ENCODE measurements around the gene MINDY4.
A peak's percentile ranks its signal among the peaks of the same experiment; 100 is the strongest.
"Not testable (repeated sequence)": the region's sequence is repeated elsewhere in the genome, so short reads cannot be mapped to it uniquely, and the experiment has no call there.

Gene MINDY4

GRCh38 chr7:30796105-30796869 lies 25.1 kb downstream of the MINDY4 start:
- H3K4me3 ChIP-seq (ENCODE audit: low read length): no peak overlapping the region
- DNase-seq (ENCODE audit: low read depth, low spot score): peak; percentile 45

- H3K4me3 ChIP-seq (ENCODE audit: low read length): no peak overlapping the region
- DNase-seq (ENCODE audit: low read depth, low spot score): no peak
These were observed 26.2 kb downstream of the MINDY4 start for GRCh38 chr7:30797176-30798040.

- no peak overlapping the region for H3K4me3 ChIP-seq (ENCODE audit: low read length)
- DNase-seq (ENCODE audit: low read depth, low spot score): no peak
These were observed 28.2 kb downstream of the MINDY4 start for GRCh38 chr7:30799206-30799975.

GRCh38 chr7:30799976-30800661 lies 28.9 kb downstream of the MINDY4 start:
- H3K4me3 ChIP-seq (ENCODE audit: low read length): no peak overlapping the region
- no peak for DNase-seq (ENCODE audit: low read depth, low spot score)

- DNase-seq (ENCODE audit: low read depth, low spot score): peak; percentile 67
- H3K4me3 ChIP-seq (ENCODE audit: low read length): no peak overlapping the region; the same call in 1 of the 2 replicates
These were observed 29.6 kb downstream of the MINDY4 start for GRCh38 chr7:30800785-30801252.

- no peak overlapping the region for H3K4me3 ChIP-seq (ENCODE audit: low read length)
- no peak for DNase-seq (ENCODE audit: low read depth, low spot score)
These were observed 31.6 kb downstream of the MINDY4 start for GRCh38 chr7:30802812-30803211.

- no peak overlapping the region for H3K4me3 ChIP-seq (ENCODE audit: low read length)
- DNase-seq (ENCODE audit: low read depth, low spot score): no peak
These were observed 33.0 kb downstream of the MINDY4 start for GRCh38 chr7:30804078-30804661.

GRCh38 chr7:30805081-30805691 lies 34.0 kb downstream of the MINDY4 start:
- no peak overlapping the region for H3K4me3 ChIP-seq (ENCODE audit: low read length)
- DNase-seq (ENCODE audit: low read depth, low spot score): no peak

GRCh38 chr7:30805931-30806330 lies 34.7 kb downstream of the MINDY4 start:
- no peak overlapping the region for H3K4me3 ChIP-seq (ENCODE audit: low read length)
- no peak for DNase-seq (ENCODE audit: low read depth, low spot score)

GRCh38 chr7:30807477-30807876 lies 36.3 kb downstream of the MINDY4 start:
- H3K4me3 ChIP-seq (ENCODE audit: low read length); DNase-seq (ENCODE audit: low read depth, low spot score): not testable (repeated sequence)

- not testable (repeated sequence) for H3K4me3 ChIP-seq (ENCODE audit: low read length); DNase-seq (ENCODE audit: low read depth, low spot score)
These were observed 36.7 kb downstream of the MINDY4 start for GRCh38 chr7:30807941-30808340.

- no peak overlapping the region for H3K4me3 ChIP-seq (ENCODE audit: low read length)
- no peak for DNase-seq (ENCODE audit: low read depth, low spot score)
These were observed 39.8 kb downstream of the MINDY4 start for GRCh38 chr7:30810986-30811385.

GRCh38 chr7:30812676-30813075 lies 41.5 kb downstream of the MINDY4 start:
- H3K4me3 ChIP-seq (ENCODE audit: low read length): no peak overlapping the region

GRCh38 chr7:30813466-30813865 lies 42.2 kb downstream of the MINDY4 start:
- no peak for DNase-seq (ENCODE audit: low read depth, low spot score)
- no peak overlapping the region for H3K4me3 ChIP-seq (ENCODE audit: low read length)

More at GRCh38 chr7:30812676-30813075, 41.5 kb downstream of the MINDY4 start:
- DNase-seq (ENCODE audit: low read depth, low spot score): no peak

- H3K4me3 ChIP-seq (ENCODE audit: low read length): no peak overlapping the region
- no peak for DNase-seq (ENCODE audit: low read depth, low spot score)
These were observed 43.6 kb downstream of the MINDY4 start for GRCh38 chr7:30814700-30815387.

GRCh38 chr7:30815388-30815854 lies 44.2 kb downstream of the MINDY4 start:
- H3K4me3 ChIP-seq (ENCODE audit: low read length): no peak overlapping the region
- DNase-seq (ENCODE audit: low read depth, low spot score): no peak

GRCh38 chr7:30815951-30816644 lies 44.9 kb downstream of the MINDY4 start:
- no peak for DNase-seq (ENCODE audit: low read depth, low spot score)
- no peak overlapping the region for H3K4me3 ChIP-seq (ENCODE audit: low read length)
